ENCODE data around the gene KIAA2012. TPM values are rescaled to one million over a fixed set of nuclear protein-coding genes. Genes with fewer than 3 reads are reported as not detected.
A peak's percentile ranks its signal among the peaks of the same experiment; 100 is the strongest.

The KIAA2012 gene
- total and polyA plus RNA-seq, 4 donors = under 0.01 to 0.61 (median 0.42) TPM

GRCh38 chr2:202237787-202238233 lies 164.8 kb downstream of the KIAA2012 start:
- H3K9ac ChIP-seq (ENCODE audit: low read depth in 1 of 2, low read length in 2 of 2) = peak overlapping the region; percentile 23 to 90
- peak; percentile 54 for DNase-seq (ENCODE audit: low spot score)
- WGBS = under 1% methylated on average over 30 of the region's 30 CpGs
- H3K27ac ChIP-seq (ENCODE audit: low read depth in 1 of 2, low read length in 2 of 2) = peak overlapping the region; percentile 70 to 82
- no peak for TF ChIP-seq FOXA1 (IDR thresholded peaks at IDR 0.05)
- no peak for TF ChIP-seq REST (IDR thresholded peaks at IDR 0.05)
- TF ChIP-seq YY1 (IDR thresholded peaks at IDR 0.05) = no peak
- TF ChIP-seq JUND (IDR thresholded peaks at IDR 0.05) = no peak
- no peaks in the 10 kb centered on the region for H3K27me3 ChIP-seq (ENCODE audit: control insufficient read depth in 4 of 4, insufficient read depth in 4 of 4, low read length in 3 of 4)
- no peaks in the 10 kb centered on the region for H3K9me3 ChIP-seq (ENCODE audit: control insufficient read depth in 4 of 4, low read length in 3 of 4)
- peaks cover 8 to 15% (median 15%) of the 10 kb centered on the region in 4 donors for H3K4me1 ChIP-seq (ENCODE audit: control insufficient read depth in 4 of 4, insufficient read depth in 4 of 4, low read length in 3 of 4)
- H3K36me3 ChIP-seq (ENCODE audit: control insufficient read depth in 4 of 4, insufficient read depth in 3 of 4, low read depth in 1 of 4, low read length in 3 of 4) = no peaks in the 10 kb centered on the region
- H3K4me3 ChIP-seq (ENCODE audit: low read depth in 1 of 3, low read length in 3 of 3) = peak overlapping the region; percentile 75 to 88 (median 85)

- TF ChIP-seq MAX (IDR thresholded peaks at IDR 0.05) = no peak
- TF ChIP-seq FOXA1 (IDR thresholded peaks at IDR 0.05) = no peak
- TF ChIP-seq JUND (IDR thresholded peaks at IDR 0.05) = no peak
- TF ChIP-seq ZBTB33 (IDR thresholded peaks at IDR 0.05) = no peak
- TF ChIP-seq YY1 (IDR thresholded peaks at IDR 0.05) = peak; percentile 18
- no peak for TF ChIP-seq RAD21 (IDR thresholded peaks at IDR 0.05)
- TF ChIP-seq SP1 (IDR thresholded peaks at IDR 0.05) = no peak
- no peak for TF ChIP-seq TAF1 (conservative IDR thresholded peaks at IDR 0.05)
- TF ChIP-seq HNF4A (conservative IDR thresholded peaks at IDR 0.05) = peak in 1 of 2 donors; percentile 14
- TF ChIP-seq RXRA (IDR thresholded peaks at IDR 0.05) = no peak
- no peak for TF ChIP-seq ATF3 (IDR thresholded peaks at IDR 0.05)
- TF ChIP-seq EGR1 (IDR thresholded peaks at IDR 0.05; ENCODE audit: low read depth in 2 of 2) = no peak
- no peak for TF ChIP-seq FOXA2 (IDR thresholded peaks at IDR 0.05)
- no peak for TF ChIP-seq CTCF (IDR thresholded peaks at IDR 0.05; ENCODE audit: low read depth, low read length, missing input control)
- peak; percentile 90 to 97 for TF ChIP-seq GABPA (IDR thresholded peaks at IDR 0.05 in 1 of 2, conservative IDR thresholded peaks at IDR 0.05 in 1 of 2)
- peak; percentile 32 for TF ChIP-seq NR2F2 (IDR thresholded peaks at IDR 0.05)
- no peak for TF ChIP-seq REST (IDR thresholded peaks at IDR 0.05)
- no peak for TF ChIP-seq HNF4G (IDR thresholded peaks at IDR 0.05)
- Histone ChIP-seq H3K27me3 (ENCODE audit: control insufficient read depth in 4 of 4, insufficient read depth in 4 of 4, low read length in 3 of 4) (no peaks in the 10 kb centered on the region), H3K36me3 (ENCODE audit: control insufficient read depth in 4 of 4, insufficient read depth in 3 of 4, low read depth in 1 of 4, low read length in 3 of 4) (no peaks in the 10 kb centered on the region), H3K27ac (ENCODE audit: low read depth in 1 of 2, low read length in 2 of 2) (peak within 1 kb of the TSS; percentile 70 to 82), H3K4me1 (ENCODE audit: control insufficient read depth in 4 of 4, insufficient read depth in 4 of 4, low read length in 3 of 4) (peaks cover 7 to 15% (median 13%) of the 10 kb centered on the region in 4 donors), H3K9me3 (ENCODE audit: control insufficient read depth in 4 of 4, low read length in 3 of 4) (no peaks in the 10 kb centered on the region), H3K9ac (ENCODE audit: low read depth in 1 of 2, low read length in 2 of 2) (peak within 1 kb of the TSS; percentile 72 to 90), H3K4me3 (ENCODE audit: low read depth in 1 of 3, low read length in 3 of 3) (peak within 1 kb of the TSS; percentile 75 to 88 (median 85))
- WGBS = 2% methylated on average over 54 of the region's 54 CpGs
- peak; percentile 87 for DNase-seq (ENCODE audit: low spot score)
These were observed 165.5 kb downstream of the KIAA2012 start, which contains the start of gene SUMO1 for GRCh38 chr2:202238234-202239197. Gene SUMO1, minus strand, starts transcription at chr2:202238597. Its CDS starts 146 bp downstream, at chr2:202238451.
